HFF-Myc (cell line): Measurements from ENCODE around the gene LDB2.
"Not testable (repeated sequence)": the region's sequence is repeated elsewhere in the genome, so short reads cannot be mapped to it uniquely, and the experiment has no call there.

Experiments used
- DNase-seq: peaks from one replicate; pipeline ENCODE4 v3.0.0-alpha.2; 2011; ENCODE audit warnings: low read depth; ENCODE audit errors: extremely low read depth
- H3K4me3 ChIP-seq: replicated peaks from 2 replicates; pipeline ENCODE4 v1.5.1; 2011; ENCODE audit warnings: low read depth, mild to moderate bottlenecking, control low read depth, low read length
- TF ChIP-seq, protein P1 (sequence below): IDR thresholded peaks from 2 replicates; pipeline ENCODE4 v1.5.1; 2012; ENCODE audit warnings: mild to moderate bottlenecking, low read depth, low read length, control low read depth; ENCODE audit errors: missing control alignments

The LDB2 gene

DNA sequence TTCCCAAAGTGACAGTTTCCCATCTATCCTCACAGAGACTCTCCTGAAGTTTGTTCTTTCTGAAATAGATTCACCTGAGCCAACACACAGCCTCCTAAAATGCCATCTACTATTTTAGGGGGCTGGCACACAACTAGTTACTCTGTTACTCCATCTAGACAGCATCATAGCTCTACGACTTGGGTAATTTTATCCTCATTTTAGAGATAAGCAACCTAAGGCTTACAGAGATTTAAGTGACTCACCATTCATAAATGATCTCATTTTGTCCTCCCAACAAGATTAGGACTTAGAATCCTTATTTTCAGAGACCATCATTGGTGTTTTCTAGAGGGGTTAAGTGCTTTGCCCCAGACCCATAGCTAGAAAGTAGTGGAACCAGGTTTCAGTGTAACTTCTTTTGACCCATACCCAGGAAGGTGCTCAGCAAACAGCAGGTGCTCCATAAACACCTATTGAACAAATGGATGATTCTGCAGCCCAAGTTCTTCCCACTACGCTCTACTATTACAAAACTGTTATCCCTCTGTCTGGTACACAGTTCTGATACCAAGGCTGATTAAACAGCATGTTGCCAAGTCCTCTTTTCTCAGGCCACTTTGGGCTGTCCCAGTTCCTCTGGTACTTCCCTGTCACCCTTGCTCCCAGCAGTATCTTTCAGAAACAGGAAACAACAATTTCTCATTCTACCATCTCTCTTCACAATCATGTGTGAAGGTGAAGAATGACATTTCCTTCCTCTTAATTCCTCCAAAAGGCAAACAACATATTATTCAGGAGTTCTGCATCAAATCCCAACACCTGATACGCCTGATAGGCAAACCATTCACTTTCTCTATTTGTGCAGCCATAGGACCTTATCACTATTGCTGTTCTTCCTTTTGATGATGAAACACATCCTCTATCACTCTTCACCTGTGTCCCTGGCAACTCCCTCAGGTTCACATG, 367.5 kb downstream of the LDB2 start:
- TF ChIP-seq, protein P1, sequence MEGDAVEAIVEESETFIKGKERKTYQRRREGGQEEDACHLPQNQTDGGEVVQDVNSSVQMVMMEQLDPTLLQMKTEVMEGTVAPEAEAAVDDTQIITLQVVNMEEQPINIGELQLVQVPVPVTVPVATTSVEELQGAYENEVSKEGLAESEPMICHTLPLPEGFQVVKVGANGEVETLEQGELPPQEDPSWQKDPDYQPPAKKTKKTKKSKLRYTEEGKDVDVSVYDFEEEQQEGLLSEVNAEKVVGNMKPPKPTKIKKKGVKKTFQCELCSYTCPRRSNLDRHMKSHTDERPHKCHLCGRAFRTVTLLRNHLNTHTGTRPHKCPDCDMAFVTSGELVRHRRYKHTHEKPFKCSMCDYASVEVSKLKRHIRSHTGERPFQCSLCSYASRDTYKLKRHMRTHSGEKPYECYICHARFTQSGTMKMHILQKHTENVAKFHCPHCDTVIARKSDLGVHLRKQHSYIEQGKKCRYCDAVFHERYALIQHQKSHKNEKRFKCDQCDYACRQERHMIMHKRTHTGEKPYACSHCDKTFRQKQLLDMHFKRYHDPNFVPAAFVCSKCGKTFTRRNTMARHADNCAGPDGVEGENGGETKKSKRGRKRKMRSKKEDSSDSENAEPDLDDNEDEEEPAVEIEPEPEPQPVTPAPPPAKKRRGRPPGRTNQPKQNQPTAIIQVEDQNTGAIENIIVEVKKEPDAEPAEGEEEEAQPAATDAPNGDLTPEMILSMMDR: no peak
- H3K4me3 ChIP-seq: no peak overlapping the region
- DNase-seq: no peak

DNA sequence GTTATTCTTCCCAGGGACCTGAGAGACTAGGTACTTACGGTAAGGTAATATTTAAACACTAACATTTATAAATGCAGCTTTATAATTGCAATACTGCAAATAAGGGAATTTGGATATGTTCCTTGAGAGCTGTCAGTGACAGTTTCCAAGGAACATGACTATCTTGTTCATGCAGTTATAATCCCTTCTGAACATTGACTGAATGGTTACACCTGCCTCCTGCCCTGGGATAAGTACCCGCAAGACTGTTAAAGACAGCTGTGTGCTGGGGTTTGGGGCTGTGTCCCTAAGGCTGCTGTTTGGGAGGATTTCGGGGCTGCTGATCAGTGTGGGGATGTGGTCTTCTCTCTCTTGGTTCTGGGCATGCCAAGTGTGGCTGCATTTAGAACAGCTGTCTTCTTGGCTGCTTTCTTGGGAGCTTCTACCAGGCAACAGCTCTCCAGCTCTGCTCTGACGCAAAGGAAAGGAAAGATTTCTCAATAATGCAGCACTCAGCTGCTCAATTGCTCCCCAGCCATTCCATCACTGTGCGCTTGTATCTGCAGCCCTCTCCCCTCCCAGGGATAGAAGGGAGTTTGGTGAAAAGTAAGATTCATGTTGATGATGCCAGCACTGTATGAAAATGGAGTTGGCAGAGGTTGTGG, 373.4 kb downstream of the LDB2 start:
- TF ChIP-seq, protein P1: no peak
- DNase-seq: no peak
- no peak overlapping the region for H3K4me3 ChIP-seq

DNA sequence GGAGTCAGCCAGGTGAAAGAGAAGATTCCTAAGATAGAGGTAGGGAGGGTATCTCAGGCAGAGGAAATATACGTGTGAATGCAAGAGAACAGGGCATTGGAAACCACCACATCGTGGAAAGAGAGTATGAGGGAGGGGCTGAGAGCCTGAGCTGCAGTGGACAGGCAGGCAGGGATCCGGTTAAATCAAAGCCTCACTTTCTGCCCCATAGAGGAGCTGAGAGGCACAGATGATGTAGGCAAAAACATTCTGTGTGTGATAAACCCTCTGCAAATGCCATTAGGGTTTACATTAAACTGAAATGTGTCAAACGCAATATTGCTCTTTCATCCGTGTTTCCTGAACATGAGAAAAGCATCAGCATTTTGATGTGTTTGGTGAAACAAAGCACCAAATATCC, 374.0 kb downstream of the LDB2 start:
- TF ChIP-seq, protein P1: no peak
- H3K4me3 ChIP-seq: no peak overlapping the region
- no peak for DNase-seq

DNA sequence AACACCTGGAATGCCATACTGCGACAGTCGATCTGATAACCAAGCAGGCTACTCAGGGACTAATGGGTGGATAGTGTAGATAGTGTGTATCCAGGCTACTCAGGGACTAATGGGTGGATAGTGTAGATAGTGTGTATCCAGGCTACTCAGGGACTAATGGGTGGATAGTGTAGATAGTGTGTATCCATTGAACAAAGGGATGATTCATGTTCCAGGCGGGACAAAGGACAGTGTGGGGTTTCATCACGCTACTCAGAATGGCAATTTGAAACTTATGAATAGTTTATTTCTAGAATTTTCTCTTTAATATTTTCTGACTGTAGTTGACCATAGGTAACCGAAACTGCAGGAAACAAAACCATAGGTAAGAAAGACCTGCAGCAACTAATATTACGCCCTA, 374.9 kb downstream of the LDB2 start:
- not testable (repeated sequence) for DNase-seq, H3K4me3 ChIP-seq

DNA sequence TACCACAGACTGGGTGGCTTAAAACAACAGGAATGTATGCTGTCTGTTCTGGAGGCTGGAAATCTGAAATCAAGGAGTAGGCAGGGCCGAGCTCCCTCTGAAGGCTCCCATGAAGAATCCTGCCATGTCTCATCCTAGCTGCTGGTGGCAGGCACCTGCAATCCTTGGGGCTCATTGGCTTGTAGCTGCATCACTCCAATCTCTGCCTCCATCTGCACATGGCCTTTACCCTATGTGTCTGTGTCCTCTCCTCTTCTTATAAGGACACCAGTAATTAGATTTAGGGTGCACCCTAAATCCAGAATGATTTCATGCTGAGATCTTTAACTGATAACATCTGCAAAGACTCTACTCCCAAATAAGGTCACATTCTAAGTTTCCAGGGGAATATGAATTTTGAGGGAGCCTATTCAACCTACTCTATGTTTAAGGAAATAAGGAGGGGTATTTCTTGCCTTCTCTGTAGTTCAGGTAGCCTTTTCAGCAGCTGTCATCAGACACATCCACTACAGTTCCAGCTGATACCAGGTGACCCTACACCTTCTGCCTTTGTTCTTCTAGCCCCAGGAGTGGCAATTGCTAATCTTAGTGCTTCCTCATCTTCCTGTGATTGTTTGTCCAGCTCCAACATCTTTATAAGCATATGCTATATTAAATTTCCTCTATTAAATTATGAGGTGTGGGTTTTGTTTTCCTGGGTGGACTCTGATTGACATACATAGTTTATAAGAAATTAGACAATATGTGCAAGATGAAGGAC, 377.1 kb downstream of the LDB2 start:
- TF ChIP-seq, protein P1: no peak
- no peak overlapping the region for H3K4me3 ChIP-seq
- DNase-seq: no peak

DNA sequence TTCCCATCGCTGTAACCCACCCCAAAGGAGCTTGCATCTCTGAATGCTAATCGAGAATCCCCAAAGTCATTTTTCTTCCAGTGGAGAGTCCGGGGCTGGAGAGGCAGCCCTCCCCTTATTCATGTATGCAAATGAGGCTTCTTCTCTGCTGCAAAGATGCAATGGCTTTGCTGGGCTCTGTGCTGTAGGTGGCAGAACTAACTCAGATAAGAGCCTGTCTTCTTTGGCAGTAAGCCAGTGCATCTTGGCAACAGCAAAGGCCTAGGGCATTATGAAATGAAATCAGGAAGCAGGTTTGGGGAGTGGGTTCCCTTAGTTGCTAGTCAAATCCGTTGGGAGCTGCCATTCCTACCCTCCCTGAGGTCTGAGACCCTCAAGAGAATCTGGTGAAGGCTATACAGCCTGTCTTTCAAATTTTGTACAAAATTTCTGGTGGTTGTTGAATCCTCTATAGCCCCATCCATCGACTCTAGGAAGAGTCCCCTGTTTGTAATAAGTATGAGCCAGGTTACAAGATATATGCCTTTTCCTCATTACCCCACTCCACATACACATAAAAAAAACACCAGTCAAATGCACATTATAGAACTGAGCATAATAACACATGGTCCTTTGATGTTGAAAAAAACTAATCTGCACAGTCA, 381.5 kb downstream of the LDB2 start:
- TF ChIP-seq, protein P1: peak; percentile 44
- H3K4me3 ChIP-seq: no peak overlapping the region
- DNase-seq: peak; percentile 48
